GM23338 (cell line): Measurements from ENCODE around the gene CUX1. TPM values are rescaled to one million over a fixed set of nuclear protein-coding genes. Genes with fewer than 3 reads are reported as not detected.
A peak's percentile ranks its signal among the peaks of the same experiment; 100 is the strongest.

Source experiments
- ATAC-seq: fragments of 200-7000 bp; cut with Tn5 transposase; 3 replicates; pipeline ENCODE4 v1.9.1; 2020
- DNase-seq: peaks from one replicate; pipeline ENCODE4 v3.0.0-alpha.2; 2015; ENCODE audit warnings: low spot score
- H2AFZ ChIP-seq: fragments of 200-600 bp; sonication (generic); 2 replicates; pipeline ENCODE4 v1.8.0; 2016; ENCODE audit warnings: antibody characterized with exemption, mild to moderate bottlenecking, moderate library complexity
- H3F3A ChIP-seq: fragments of 200-600 bp; sonication (generic); replicated peaks from 2 replicates; pipeline ENCODE4 v1.8.0; 2017; ENCODE audit warnings: antibody characterized with exemption, mixed run types, low read depth
- H3K27ac ChIP-seq: fragments of 200-600 bp; sonication (generic); 2 replicates; pipeline ENCODE4 v1.6.1; 2016; ENCODE audit warnings: low read depth
- H3K27me3 ChIP-seq: fragments of 200-600 bp; sonication (generic); 2 replicates; pipeline ENCODE4 v1.8.0; 2016; ENCODE audit warnings: mild to moderate bottlenecking, mixed run types, moderate library complexity; ENCODE audit not compliant: insufficient read depth
- H3K36me3 ChIP-seq: fragments of 200-600 bp; sonication (generic); 2 replicates; pipeline ENCODE4 v1.8.0; 2016; ENCODE audit warnings: mild to moderate bottlenecking; ENCODE audit not compliant: insufficient read depth
- H3K4me1 ChIP-seq: fragments of 200-600 bp; sonication (generic); 2 replicates; pipeline ENCODE4 v1.8.0; 2016; ENCODE audit warnings: mild to moderate bottlenecking, moderate library complexity; ENCODE audit not compliant: insufficient read depth
- H3K4me2 ChIP-seq: fragments of 200-600 bp; sonication (generic); 2 replicates; pipeline ENCODE4 v1.7.1; 2017; ENCODE audit warnings: mixed run types
- H3K4me3 ChIP-seq: fragments of 200-600 bp; sonication (generic); 2 replicates; pipeline ENCODE4 v1.6.1; 2016; ENCODE audit warnings: mixed run types
- H3K79me2 ChIP-seq: fragments of 200-600 bp; sonication (generic); replicated peaks from 2 replicates; pipeline ENCODE4 v1.8.0; 2017; ENCODE audit warnings: mild to moderate bottlenecking; ENCODE audit not compliant: insufficient read depth
- H3K9me2 ChIP-seq: fragments of 200-600 bp; sonication (generic); 2 replicates; pipeline ENCODE4 v1.8.0; 2017; ENCODE audit not compliant: insufficient read depth
- H4K20me1 ChIP-seq: fragments of 200-600 bp; sonication (generic); replicated peaks from 2 replicates; pipeline ENCODE4 v1.8.0; 2017; ENCODE audit warnings: mild to moderate bottlenecking; ENCODE audit not compliant: insufficient read depth
- H3K27ac Mint-ChIP-seq: 2 replicates; pipeline ENCODE4 v1.8.0; 2020; ENCODE audit warnings: inconsistent platforms, mild to moderate bottlenecking, moderate library complexity, mixed read lengths
- H3K27me3 Mint-ChIP-seq: 3 replicates; pipeline ENCODE4 v1.8.0; 2022; ENCODE audit warnings: low read depth, mild to moderate bottlenecking, moderate library complexity, mixed read lengths, inconsistent platforms; ENCODE audit not compliant: insufficient read depth, poor library complexity
- H3K36me3 Mint-ChIP-seq: 3 replicates; pipeline ENCODE4 v1.8.0; 2021; ENCODE audit warnings: low read depth, mild to moderate bottlenecking, inconsistent platforms, moderate library complexity, mixed read lengths
- H3K4me1 Mint-ChIP-seq: 3 replicates; pipeline ENCODE4 v1.8.0; 2020; ENCODE audit warnings: mild to moderate bottlenecking, inconsistent platforms, mixed read lengths
- H3K4me3 Mint-ChIP-seq: 3 replicates; pipeline ENCODE4 v1.8.0; 2021; ENCODE audit warnings: moderate library complexity, mild to moderate bottlenecking, inconsistent platforms, mixed read lengths
- H3K9me3 Mint-ChIP-seq: 3 replicates; pipeline ENCODE4 v1.8.0; 2020; ENCODE audit warnings: moderate library complexity, mild to moderate bottlenecking, inconsistent platforms, mixed read lengths
- CREB1 ChIP-seq: fragments of 250-450 bp; sonication (Bioruptor Pico); IDR thresholded peaks from 2 replicates; pipeline ENCODE4 v1.5.0; 2020; ENCODE audit warnings: low read depth, mild to moderate bottlenecking, moderate library complexity
- EZH2 ChIP-seq: fragments of 200-600 bp; sonication (generic); IDR thresholded peaks from one replicate; pipeline ENCODE4 v1.8.0; 2017; ENCODE audit warnings: antibody characterized with exemption, mild to moderate bottlenecking, low read depth; ENCODE audit not compliant: unreplicated experiment
- EZH2phosphoT487 ChIP-seq: fragments of 200-600 bp; sonication (generic); IDR thresholded peaks from one replicate; pipeline ENCODE4 v1.8.1; 2018; ENCODE audit warnings: antibody characterized with exemption; ENCODE audit not compliant: unreplicated experiment
- NANOG ChIP-seq: IDR thresholded peaks from 2 replicates; pipeline ENCODE4 v1.6.1; 2016; ENCODE audit warnings: antibody characterized with exemption, borderline replicate concordance
- POLR2AphosphoS5 ChIP-seq: IDR thresholded peaks from 2 replicates; pipeline ENCODE4 v1.6.1; 2016; ENCODE audit warnings: antibody characterized with exemption, low read depth
- ZNF114 ChIP-seq: fragments of 250-450 bp; sonication (Bioruptor Pico); IDR thresholded peaks from 2 replicates; pipeline ENCODE4 v1.5.0; 2020; ENCODE audit warnings: mild to moderate bottlenecking, moderate library complexity
- ZNF331 ChIP-seq: fragments of 250-450 bp; sonication (Bioruptor Pico); IDR thresholded peaks from 2 replicates; pipeline ENCODE4 v1.5.0; 2020; ENCODE audit warnings: low read depth, mild to moderate bottlenecking, moderate library complexity
- ZNF462 ChIP-seq: fragments of 250-450 bp; sonication (Bioruptor Pico); IDR thresholded peaks from 2 replicates; pipeline ENCODE4 v1.5.0; 2020; ENCODE audit warnings: mild to moderate bottlenecking, moderate library complexity
- polyA plus RNA-seq: library from polyadenylated mRNA; unstranded; fragments of >200 nt; fragmentation: Nextera tagmentation; extraction: Ambion mirVana; gene quantifications from 2 replicates; pipeline ENCODE4 v1.2.1, GENCODE V29; 2016
- total RNA-seq: library from RNA; depleted of rRNA; stranded (reverse); fragments of >200 nt; shearing (Covaris generic); gene quantifications from 2 replicates; pipeline ENCODE4 v1.2.3, GENCODE V29; 2014
- TF ChIP-seq, protein P1 (sequence below): IDR thresholded peaks from 2 replicates; pipeline ENCODE4 v1.6.1; 2016; ENCODE audit warnings: antibody characterized with exemption
- TF ChIP-seq, protein P2 (sequence below): IDR thresholded peaks from one replicate; pipeline ENCODE4 v1.6.1; 2018; ENCODE audit warnings: antibody characterized with exemption; ENCODE audit not compliant: unreplicated experiment

The CUX1 gene
- total and polyA plus RNA-seq, 2 experiments from 2014 or later: 49.9 to 64.0 TPM

DNA sequence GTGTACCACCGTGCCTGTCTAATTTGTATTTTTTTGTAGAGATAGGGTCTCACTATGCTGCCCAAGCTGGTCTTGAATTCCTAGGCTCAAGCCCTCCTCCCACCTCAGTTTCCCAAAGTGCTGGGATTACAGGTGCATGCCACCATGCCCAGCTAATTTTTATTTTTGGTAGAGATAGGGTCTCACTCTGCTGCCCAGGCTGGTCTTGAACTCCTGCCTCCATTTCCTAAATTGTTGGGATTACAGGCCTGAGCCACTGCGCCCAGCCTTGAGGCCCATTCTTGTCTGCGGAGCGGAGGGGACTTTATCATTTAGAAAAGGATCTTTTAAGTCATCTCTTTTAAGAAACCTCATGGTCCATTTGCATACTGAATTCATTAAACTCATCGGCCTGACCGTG lies 247.8 kb downstream of the CUX1 start:
- Histone ChIP-seq H3K4me1 (peaks cover 12% of the 10 kb centered on the region; the same call in 1 of the 2 replicates), H4K20me1 (peaks cover 5% of the 10 kb centered on the region), H3K4me3 (no peak overlapping the region), H3F3A (0 out of 2 replicates have a peak, but pooled peaks cover 3% of the 10 kb centered on the region), H2AFZ (no peak overlapping the region), H3K79me2 (peaks cover 19% of the 10 kb centered on the region), H3K36me3 (no peaks in the 10 kb centered on the region), H3K27me3 (no peaks in the 10 kb centered on the region), H3K27ac (no peak overlapping the region), H3K9me2 (no peaks in the 10 kb centered on the region), H3K4me2 (no peak overlapping the region)
- DNase-seq (no peak), ATAC-seq (no peak)
- H3K36me3 Mint-ChIP-seq: peaks cover 11% of the 10 kb centered on the region; the same call in 2 of the 3 replicates
- TF ChIP-seq, protein P1, sequence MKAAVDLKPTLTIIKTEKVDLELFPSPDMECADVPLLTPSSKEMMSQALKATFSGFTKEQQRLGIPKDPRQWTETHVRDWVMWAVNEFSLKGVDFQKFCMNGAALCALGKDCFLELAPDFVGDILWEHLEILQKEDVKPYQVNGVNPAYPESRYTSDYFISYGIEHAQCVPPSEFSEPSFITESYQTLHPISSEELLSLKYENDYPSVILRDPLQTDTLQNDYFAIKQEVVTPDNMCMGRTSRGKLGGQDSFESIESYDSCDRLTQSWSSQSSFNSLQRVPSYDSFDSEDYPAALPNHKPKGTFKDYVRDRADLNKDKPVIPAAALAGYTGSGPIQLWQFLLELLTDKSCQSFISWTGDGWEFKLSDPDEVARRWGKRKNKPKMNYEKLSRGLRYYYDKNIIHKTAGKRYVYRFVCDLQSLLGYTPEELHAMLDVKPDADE: no peak
- no peak for TF ChIP-seq ZNF462 (CRISPR knock-in tag)
- no peak for TF ChIP-seq CREB1
- no peak for TF ChIP-seq ZNF331 (CRISPR knock-in tag)
- no peaks in the 10 kb centered on the region; the same call in 1 of the 3 replicates for H3K9me3 Mint-ChIP-seq
- H3K4me1 Mint-ChIP-seq: peaks cover 38% of the 10 kb centered on the region
- H3K4me3 Mint-ChIP-seq: no peak overlapping the region; the same call in 2 of the 3 replicates
- H3K27ac Mint-ChIP-seq: no peak overlapping the region; the same call in 1 of the 2 replicates
- H3K27me3 Mint-ChIP-seq: peaks cover 11% of the 10 kb centered on the region

- Mint-ChIP-seq H3K36me3 (peaks cover 24% of the 10 kb centered on the region), H3K4me3 (no peak overlapping the region), H3K4me1 (peaks cover 40% of the 10 kb centered on the region), H3K27ac (0 out of 2 replicates have a peak overlapping the region, but pooled peaks have one; percentile 11), H3K27me3 (peaks cover 10% of the 10 kb centered on the region), H3K9me3 (no peaks in the 10 kb centered on the region; the same call in 1 of the 3 replicates)
- no peaks in the 10 kb centered on the region for H3K27me3 ChIP-seq
- no peak overlapping the region for H2AFZ ChIP-seq
- no peak overlapping the region for H3K4me3 ChIP-seq
- ATAC-seq (no peak), DNase-seq (no peak)
- no peaks in the 10 kb centered on the region for H3K9me2 ChIP-seq
- H3K4me2 ChIP-seq: no peak overlapping the region
- peaks cover 19% of the 10 kb centered on the region for H3K79me2 ChIP-seq
- H3K4me1 ChIP-seq: peaks cover 12% of the 10 kb centered on the region; the same call in 1 of the 2 replicates
- peaks cover 5% of the 10 kb centered on the region for H4K20me1 ChIP-seq
- H3F3A ChIP-seq: 0 out of 2 replicates have a peak, but pooled peaks cover 3% of the 10 kb centered on the region
- no peaks in the 10 kb centered on the region for H3K36me3 ChIP-seq
- H3K27ac ChIP-seq: no peak overlapping the region
- TF ChIP-seq ZNF114 (CRISPR knock-in tag) (no peak), EZH2phosphoT487 (no peak), EZH2 (no peak), ZNF331 (CRISPR knock-in tag) (no peak), POLR2AphosphoS5 (no peak), NANOG (no peak)
- TF ChIP-seq, protein P1: no peak
- TF ChIP-seq, protein P2, sequence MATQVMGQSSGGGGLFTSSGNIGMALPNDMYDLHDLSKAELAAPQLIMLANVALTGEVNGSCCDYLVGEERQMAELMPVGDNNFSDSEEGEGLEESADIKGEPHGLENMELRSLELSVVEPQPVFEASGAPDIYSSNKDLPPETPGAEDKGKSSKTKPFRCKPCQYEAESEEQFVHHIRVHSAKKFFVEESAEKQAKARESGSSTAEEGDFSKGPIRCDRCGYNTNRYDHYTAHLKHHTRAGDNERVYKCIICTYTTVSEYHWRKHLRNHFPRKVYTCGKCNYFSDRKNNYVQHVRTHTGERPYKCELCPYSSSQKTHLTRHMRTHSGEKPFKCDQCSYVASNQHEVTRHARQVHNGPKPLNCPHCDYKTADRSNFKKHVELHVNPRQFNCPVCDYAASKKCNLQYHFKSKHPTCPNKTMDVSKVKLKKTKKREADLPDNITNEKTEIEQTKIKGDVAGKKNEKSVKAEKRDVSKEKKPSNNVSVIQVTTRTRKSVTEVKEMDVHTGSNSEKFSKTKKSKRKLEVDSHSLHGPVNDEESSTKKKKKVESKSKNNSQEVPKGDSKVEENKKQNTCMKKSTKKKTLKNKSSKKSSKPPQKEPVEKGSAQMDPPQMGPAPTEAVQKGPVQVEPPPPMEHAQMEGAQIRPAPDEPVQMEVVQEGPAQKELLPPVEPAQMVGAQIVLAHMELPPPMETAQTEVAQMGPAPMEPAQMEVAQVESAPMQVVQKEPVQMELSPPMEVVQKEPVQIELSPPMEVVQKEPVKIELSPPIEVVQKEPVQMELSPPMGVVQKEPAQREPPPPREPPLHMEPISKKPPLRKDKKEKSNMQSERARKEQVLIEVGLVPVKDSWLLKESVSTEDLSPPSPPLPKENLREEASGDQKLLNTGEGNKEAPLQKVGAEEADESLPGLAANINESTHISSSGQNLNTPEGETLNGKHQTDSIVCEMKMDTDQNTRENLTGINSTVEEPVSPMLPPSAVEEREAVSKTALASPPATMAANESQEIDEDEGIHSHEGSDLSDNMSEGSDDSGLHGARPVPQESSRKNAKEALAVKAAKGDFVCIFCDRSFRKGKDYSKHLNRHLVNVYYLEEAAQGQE: no peak
Measured at GRCh38 chr7:102066476-102066875, 249.1 kb downstream of the CUX1 start.
